GM21381 (cell line): Measurements from ENCODE around the gene POLR2L.
A peak's percentile ranks its signal among the peaks of the same experiment; 100 is the strongest.

Source experiments
- ATAC-seq: cut with Tn5 transposase; IDR thresholded peaks from one replicate; pipeline ENCODE4 v1.9.1; 2021; ENCODE audit warnings: mild to moderate bottlenecking, moderate library complexity; ENCODE audit not compliant: unreplicated experiment

The POLR2L gene

DNA sequence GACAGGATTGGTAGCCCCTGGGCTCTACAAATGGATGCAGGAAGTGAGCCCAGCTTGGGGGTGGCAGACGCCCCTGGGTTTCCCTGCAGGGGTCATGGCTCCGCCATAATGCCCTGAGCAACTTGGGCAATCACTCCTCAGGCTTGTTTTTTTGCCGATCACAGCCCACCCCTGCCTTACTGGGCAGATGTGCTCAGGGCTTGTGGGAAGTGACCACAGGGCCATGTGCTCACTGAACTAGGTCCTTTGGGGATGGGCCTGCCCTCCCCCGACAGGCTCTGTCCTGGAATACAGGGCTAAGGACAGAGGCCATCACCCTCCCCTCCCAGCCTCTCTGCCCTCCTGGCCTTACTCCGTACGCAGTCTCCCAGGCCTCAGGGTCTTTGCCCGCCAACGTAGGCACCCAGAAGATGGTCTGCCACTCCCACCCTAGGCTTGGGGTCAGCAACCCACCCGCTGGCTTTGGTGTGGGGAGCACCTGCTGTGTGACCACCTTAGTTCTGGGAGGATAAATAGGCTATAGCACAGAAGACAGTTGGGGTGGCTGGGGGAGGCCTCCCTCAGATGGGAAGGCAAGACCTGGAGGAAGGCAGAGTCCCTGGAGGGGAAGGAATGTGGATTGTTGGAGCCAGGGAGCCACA is 28.8 kb downstream of the POLR2L start:
- no peak for ATAC-seq

DNA sequence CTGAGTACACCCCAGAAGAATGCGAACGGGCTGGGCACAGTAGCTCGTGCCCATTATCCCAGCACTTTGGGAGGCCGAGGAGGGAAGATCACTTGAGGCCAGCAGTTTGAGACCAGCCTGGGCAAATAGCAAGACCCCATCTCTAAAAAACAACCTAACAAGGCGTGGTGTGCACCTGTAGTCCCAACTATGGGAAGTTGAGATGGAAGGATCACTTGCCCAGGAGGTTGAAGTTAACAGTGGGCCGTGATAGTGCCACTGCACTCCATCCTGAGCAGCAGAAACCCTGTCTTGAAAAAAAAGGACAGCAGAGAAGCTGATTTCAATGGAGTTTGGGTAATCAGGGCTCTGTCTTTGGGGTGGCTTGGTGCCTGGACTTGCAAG is 29.3 kb downstream of the POLR2L start:
- ATAC-seq: no peak

GRCh38 chr11:812390-812789 is 29.9 kb downstream of the POLR2L start:
- no peak for ATAC-seq

- no peak for ATAC-seq
These were observed 30.7 kb downstream of the POLR2L start for GRCh38 chr11:811446-812245.

DNA sequence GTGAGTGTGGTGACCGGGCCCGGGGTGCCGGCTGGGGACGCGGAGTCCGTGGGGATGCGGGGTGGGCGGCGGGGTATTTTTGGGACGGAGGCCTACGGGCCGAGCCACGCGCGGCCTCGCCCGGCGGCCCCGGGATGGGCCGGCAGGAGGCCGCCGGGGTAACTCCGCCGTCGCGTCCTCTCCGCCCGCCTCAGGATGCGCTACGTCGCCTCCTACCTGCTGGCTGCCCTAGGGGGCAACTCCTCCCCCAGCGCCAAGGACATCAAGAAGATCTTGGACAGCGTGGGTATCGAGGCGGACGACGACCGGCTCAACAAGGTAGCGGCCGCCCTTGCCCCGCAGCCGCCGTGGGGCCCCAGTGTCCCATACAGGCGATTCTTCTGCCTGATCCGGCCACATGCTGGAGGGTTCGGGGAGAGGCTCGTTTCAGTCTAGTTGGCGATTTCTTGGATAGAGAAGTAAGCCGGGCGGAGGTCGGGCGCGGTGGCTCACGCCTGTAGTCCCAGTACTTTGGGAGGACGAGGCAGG is 32.2 kb downstream of the POLR2L start:
- peak; percentile 12 for ATAC-seq

- peak; percentile 76 for ATAC-seq
These were observed 32.9 kb downstream of the POLR2L start, which contains the start of gene RPLP2 for GRCh38 chr11:809287-810039. RPLP2 (plus strand) TSS chr11:809967; CDS start chr11:810235, 268 bp downstream.

- ATAC-seq: no peak
These were observed 33.7 kb downstream of the POLR2L start for GRCh38 chr11:808427-809286.

DNA sequence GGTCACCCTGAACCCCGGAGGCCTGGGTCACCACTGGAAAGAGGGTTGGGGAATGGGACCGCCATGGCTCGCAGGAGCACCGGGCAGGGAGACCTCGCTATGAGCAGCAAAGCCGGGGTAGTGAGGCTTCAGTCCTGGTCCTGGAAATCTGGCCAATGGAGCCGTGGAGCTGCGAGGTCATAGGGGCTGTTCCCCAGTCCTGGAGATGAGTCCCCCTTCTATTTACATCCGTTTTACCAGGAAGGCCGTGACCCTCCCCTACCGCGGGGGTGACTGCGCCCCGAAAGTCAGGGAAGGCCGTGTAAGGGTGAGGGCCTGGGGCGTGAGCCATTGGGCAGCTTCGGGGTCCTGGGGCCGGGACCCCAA is 37.7 kb downstream of the POLR2L start:
- ATAC-seq: no peak

DNA sequence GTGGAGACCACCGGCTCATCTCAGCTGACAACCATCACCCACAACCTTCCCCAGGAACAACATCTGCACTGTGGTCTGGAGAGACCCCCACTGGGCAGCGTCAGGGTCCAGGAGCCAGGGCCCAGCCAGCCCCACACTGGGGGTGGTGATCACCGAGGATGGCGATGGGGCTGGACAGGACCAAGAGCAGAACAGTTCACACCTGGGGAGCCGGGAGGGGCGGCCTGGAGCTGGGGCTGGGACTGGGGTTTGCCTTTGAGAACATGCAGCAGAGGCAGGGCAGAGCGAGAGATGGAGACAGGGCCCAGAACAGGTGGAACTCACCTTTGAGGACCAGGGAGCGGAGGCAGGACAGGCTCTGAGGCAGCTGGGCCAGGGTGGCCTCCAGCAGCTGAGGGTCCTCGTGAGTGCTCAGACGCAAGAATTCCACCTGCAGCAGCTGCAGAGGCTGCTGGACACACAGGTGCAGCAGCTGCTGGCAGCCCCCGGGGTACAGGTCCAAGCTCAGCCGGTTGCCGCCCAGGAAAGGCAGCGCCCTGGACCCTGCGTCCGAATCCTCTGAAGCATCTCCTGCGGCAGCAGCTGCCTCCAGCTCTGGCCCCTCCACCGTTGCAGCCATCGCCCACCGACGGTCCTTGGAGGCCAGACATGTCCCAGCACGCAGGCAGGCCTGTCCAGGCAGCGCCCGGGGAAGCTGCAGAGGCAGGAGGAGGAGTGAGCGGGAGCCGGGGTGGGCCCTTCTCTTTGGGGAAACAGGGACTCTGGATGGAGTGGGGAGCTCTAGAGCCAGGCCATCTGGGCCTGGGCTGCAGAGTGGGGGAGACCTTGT is 38.3 kb downstream of the POLR2L start:
- no peak for ATAC-seq

GRCh38 chr11:803467-803742 is 38.9 kb downstream of the POLR2L start:
- ATAC-seq: no peak

GRCh38 chr11:802693-803466 is 39.4 kb downstream of the POLR2L start:
- no peak for ATAC-seq

GRCh38 chr11:802018-802617 is 40.2 kb downstream of the POLR2L start:
- no peak for ATAC-seq

DNA sequence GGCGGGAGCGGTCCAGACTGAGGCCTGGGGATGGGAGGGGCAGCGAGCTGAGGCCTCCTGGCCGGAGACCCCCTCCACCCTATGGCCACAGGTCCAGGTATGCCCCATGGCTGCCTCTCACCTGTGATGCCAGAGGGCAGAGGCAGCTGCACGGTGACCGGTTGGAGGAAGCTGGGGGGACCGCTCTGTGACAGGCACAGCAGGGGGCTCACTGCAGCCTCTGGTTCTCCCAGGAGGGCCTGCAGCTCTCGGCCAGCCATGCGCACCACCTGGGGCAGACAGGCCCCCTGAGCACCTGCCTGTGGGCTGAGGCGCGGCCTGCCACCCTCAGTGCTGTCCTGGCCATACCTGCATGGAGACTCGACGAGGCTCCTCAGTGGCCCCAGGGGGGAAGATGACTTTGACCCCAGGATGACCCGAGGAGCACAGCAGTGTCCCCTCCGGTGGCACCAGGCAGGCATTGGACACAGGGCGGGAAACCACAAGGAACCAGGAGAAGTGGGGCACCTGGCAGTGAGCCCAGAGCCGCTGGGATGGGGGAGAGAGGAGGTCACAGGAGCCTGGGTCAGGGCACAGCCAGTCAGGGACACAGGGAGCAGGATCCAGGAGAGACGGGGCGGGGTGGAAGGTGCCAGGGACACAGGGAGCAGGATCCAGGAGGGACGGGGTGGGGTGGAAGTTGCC is 41.1 kb downstream of the POLR2L start:
- no peak for ATAC-seq

- no peak for ATAC-seq
These were observed 41.9 kb downstream of the POLR2L start for GRCh38 chr11:800473-800872.

DNA sequence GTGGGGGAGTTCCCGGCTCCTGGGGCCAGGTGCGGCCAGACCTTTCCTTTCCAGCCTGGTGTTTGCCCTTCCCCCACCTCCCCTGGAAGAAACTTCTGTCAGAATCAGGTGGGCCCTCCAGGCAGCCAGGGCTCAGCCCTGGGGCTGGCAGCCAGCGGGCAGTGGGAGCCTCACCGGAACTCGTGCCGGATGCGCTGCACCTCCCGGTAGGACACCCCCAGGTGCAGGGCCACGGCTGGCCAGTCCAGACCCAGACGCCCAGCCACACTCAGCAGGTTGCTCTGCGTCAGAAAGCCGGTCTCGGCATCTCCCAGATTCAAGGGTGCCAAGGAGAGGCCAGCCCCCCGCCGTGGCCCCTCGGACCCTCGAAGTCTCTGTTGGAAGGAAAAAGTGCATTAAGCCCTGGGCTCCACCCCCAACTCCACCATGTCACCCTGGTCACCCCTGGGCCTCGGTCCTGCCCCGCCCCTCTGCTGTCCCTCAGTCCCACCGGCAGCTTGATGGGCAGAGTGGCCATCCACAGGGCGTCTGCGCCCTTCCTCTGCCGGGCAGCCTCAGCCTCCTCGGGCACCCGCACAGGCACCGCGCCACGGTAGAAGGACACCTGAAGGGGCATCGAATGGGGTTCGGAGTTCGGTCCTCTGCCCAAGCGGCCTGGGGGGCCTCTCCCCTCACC is 42.5 kb downstream of the POLR2L start:
- no peak for ATAC-seq

DNA sequence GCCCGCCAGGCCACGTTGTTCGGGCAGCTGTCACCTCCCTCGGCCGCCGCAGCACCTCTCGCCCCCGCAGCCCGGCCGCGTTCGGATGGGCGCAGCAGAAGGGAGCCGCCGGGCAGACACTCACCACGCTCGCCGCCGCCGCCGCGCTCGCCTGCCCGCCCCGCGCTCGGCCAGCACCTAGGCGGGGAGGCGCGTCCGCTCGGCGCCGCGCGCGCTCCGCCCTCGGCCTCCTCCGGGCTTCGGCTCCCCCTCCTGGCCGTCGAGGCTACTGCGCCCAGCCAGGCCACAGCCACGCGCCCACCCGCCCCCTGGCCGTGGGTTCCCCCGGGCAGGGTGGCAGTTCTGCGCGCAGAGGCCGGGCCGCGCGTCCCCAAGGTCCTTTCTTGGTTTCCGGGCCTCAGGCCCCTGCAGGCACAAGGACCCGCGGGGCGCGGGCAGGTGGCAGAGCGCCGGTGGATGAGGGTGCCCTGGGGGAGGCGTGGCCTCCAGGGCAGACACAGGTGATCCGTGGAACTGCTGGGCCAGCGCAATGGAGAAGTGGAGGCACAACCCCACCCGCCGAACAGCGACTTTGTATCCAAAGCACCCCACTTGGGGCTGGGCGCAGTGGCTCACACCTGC is 44.1 kb downstream of the POLR2L start, which contains the start of gene SLC25A22:
TSS of gene SLC25A22 (minus strand) at position 189 of the 621 bp plus-strand sequence. CDS start 3,275 bp downstream, outside the sequence.
- ATAC-seq: peak; percentile 53
